ENCODE results near the gene RNPC3.
"Not testable (repeated sequence)": the region's sequence is repeated elsewhere in the genome, so short reads cannot be mapped to it uniquely, and the experiment has no call there.

Gene RNPC3

DNA sequence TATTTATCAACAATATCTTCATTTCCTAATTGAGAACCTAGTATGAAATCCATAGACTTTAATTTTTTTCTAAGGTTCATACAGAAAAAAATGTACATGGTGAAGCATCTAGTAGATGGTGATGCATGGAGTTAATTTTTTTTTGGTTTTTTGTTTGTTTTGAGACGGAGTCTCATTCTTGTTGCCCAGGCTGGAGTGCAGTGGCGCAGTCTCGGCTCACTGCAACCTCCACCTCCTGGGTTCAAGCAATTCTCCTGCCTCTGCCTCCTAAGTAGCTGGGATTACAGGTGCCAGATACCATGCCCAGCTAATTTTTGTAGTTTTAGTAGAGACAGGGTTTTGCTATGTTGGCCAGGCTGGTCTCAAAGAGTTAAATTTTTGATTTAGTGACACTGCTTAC is 35.6 kb downstream of the RNPC3 start:
- DNase-seq (ENCODE audit: low read depth in 3 of 3): not testable (repeated sequence)

DNA sequence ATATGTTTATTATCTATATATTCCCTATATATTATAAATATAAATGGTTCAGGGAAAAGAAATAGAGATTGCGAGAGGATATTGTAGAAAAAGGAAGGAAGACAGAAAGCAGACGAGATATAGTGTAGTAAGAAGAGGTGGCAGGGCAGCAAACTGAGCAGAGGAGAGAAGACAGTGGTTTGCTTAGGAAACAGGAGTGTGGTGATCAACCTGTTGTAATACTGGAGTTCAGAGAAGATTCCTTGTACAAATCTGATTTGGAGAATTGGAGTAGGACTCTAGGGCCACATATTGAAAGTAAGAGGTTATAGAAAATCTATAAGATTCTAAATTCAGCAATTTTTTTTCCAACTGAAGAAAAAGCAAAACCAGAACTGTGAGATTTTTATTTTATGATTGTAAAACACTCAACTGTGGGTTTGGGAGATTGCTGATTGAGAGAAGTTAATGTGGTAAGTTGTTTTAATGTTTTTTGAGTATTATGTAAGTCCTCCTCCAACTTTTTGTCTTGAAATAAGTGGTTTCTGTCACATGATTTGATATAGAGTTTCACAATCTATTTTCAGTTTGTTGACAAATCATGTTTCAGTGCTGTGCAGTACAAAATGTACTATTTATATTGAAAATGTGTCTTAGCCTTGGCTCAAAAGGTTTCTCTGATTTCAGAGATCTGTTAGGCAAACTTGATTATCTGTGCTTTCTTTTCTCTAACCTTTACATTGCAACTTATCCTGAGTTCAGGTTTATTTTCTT is 36.3 kb downstream of the RNPC3 start:
- no peak for DNase-seq (ENCODE audit: low read depth in 3 of 3)

DNA sequence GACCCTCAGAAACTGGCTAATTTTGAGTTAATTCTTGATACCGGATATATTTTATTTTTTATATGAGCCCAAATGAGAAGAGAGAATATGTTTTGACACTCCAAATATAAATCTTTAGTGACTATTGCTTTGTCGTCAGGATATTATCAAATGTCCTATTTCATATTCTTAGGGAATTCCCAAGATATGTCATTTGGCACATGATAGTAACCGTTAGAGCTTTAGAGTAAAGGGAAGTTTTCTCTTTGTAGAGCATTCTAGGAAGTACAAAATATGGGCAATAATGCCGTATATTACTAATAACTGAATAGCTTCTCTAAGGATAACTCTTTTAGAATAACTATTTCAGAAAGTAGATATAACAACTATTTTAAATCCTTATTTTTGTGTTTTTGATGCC is 37.6 kb downstream of the RNPC3 start:
- DNase-seq (ENCODE audit: low read depth in 3 of 3): no peak

DNA sequence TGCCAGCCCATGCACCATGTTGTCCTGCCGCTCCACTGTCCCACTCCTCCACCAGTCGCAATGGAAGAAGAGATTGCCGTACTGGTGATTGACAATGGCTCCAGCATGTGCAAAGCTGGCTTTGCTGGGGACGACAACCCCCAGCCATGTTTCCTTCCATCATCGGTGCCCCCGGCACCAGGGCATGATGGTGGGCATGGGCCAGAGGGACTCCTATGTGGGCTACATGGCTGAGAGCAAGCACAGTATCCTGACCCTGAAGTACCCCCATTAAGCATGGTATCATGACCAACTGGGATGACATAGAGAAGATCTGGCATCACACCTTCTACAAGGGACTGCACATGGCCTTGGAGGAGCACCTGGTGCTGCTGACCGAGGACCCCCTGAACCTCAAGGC is 44.0 kb downstream of the RNPC3 start:
- no peak for DNase-seq (ENCODE audit: low read depth in 3 of 3)

DNA sequence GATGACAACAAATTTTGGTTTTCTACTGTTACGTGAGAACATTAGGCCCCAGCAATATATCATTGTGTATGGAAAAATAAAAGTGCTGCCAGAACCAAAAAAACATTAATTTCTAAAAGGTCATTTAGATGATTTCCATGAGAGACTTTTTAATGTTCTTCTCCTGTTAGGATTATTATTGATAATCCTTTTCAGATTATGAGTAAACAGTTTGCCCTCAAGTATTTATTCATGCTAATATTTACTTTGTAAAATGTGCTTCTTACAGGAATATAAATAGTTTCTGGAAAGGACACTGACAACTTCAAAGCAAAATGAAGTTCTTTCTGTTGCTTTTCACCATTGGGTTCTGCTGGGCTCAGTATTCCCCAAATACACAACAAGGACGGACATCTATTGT is 45.8 kb downstream of the RNPC3 start, which contains the start of gene AMY2B:
TSS of gene AMY2B (plus strand) at position 301 of the 400 bp plus-strand sequence. CDS start at position 315, 14 bp downstream.
- DNase-seq (ENCODE audit: low read depth in 3 of 3): not testable (repeated sequence)

DNA sequence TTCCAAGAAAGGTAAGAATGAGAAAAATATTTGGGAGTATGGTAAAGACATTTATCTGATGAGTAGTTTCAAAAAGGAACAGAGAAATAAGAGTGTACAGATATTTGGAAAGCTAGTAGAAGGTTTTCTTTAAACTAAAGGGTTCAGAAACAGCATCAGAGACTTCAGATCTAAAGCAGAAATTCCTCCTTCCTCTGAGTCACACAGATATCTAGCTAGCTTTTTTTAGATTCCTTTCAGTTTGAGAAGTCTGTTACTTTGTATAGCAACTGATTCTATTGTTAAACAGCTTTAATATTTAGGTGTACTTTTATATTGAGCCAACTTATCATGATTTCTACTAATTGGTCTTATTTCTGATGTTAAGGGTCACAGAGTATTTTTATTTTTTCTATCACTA is 50.6 kb downstream of the RNPC3 start:
- DNase-seq (ENCODE audit: low read depth in 3 of 3): no peak

DNA sequence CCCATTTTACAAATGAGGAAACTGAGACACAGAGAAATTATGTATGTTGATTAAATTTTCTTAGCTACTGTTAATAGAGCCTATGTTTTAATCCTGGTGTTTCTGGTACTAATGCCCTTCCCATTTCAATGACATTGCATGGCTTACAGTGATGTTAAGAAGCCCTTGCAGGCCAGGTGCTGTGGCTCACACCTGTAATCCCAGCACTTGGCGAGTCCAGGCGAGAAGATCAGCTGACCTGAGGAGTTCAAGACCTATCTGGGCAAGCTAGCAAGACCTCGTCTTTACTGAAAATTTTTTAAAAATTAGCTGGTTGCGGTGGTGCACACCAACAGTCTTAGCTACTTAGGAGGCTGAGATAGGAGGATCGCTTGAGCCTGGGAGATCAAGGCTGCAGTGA is 51.3 kb downstream of the RNPC3 start:
- not testable (repeated sequence) for DNase-seq (ENCODE audit: low read depth in 3 of 3)

DNA sequence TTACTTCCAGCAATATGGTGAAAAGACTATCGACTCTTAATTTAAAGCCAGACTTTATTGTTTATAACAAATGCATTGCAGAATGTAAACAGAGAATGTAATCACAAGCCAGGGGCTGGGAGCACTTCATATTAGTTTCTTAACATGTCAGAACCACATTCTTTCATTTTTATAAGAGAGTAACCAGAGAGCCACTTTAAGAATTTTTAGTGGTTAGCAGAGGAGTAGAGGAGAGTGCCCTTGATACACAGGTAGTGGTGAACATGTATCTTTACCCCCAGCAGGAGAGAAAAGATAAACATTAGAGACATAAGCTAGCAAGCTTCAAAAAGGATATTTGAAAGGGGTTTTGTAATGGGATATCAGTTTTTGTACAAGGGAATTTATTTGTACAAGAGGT is 57.0 kb downstream of the RNPC3 start:
- no peak for DNase-seq (ENCODE audit: low read depth in 3 of 3)

DNA sequence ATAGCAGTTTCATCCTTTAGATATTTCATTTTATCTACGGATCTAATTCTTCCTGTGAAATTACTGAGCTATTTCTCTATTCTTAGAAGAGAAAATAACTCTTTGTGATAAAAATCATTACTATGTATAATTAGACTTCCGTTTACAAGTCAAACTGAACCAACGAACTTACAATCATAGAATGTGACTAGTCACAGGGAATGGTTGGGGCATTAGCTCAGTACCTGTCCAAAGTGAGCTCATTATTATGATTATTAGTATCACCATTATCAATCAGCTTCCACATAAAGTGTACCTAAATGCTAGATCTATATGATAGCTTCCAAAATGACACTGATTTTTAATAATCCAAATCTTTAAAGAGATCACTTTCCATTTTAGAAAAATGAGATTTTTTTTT is 58.4 kb downstream of the RNPC3 start:
- DNase-seq (ENCODE audit: low read depth in 3 of 3): no peak

DNA sequence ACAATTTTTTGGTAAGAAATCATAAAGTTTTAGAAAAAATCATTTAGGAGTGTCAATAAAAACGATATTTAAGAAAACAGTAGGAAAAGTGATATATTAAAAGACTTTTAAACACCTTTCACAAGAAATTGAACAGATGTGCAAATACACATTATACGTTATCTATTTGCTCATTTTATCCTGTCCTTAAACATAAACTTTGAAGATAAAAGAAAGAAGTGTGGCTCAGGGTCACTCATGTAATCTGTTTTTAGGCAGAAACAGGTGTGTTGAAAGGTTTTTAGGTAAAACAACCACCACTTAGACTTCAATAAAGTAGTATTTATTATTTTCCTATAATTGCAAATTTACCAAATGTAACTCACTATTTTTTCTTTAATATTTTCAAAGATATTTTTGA is 59.0 kb downstream of the RNPC3 start:
- no peak for DNase-seq (ENCODE audit: low read depth in 3 of 3)

DNA sequence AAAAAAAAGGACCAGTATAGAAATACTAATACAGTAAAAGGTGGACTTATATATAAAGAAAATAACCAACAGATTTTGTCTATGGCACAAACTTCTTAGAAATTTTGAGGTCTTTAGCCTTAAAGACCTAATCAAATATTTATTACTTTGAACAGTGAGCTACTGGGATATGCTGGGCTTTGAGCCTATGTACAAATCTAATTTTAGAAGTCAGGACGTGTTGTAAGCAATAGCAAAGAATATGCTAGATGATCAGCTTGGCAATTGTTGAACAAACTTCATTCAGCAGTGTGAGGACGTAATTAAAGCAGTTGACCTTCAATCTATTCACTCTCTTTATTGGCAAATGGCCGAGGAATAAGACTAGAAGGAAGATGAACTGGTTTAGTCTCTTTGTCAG is 77.2 kb downstream of the RNPC3 start:
- DNase-seq (ENCODE audit: low read depth in 3 of 3): not testable (repeated sequence)
